Keratinocyte (primary cell): ENCODE measurements around the gene GBP3. TPM values are rescaled to one million over a fixed set of nuclear protein-coding genes. Genes with fewer than 3 reads are reported as not detected.

ENCODE experiments used
- DNase-seq: peaks from one replicate; pipeline ENCODE4 v3.0.0-alpha.2; 2011; ENCODE audit warnings: low read depth, missing footprints, low spot score
- FAIRE-seq: peaks from 2 replicates; lab custom pipeline; 2011; peaks lifted over from hg19 to GRCh38; lab: Jason Lieb, UNC
- H2AFZ ChIP-seq: 2 replicates; pipeline ENCODE4 v1.6.0; 2012; ENCODE audit warnings: low read length, control low read depth, inconsistent platforms; ENCODE audit not compliant: control insufficient read depth
- H3K27ac ChIP-seq: 2 replicates; pipeline ENCODE4 v1.5.1; 2011; ENCODE audit warnings: low read length; ENCODE audit not compliant: control insufficient read depth, insufficient read depth
- H3K27me3 ChIP-seq: 3 replicates; pipeline ENCODE4 v1.6.0; 2011; ENCODE audit warnings: low read length; ENCODE audit not compliant: control insufficient read depth, insufficient read depth; ENCODE audit errors: extremely low read depth
- H3K36me3 ChIP-seq, 2 experiments: 2 replicates in 1 of 2; 3 replicates in 1 of 2; pipeline ENCODE4 v1.5.1; 2011; ENCODE audit warnings: low read length in 2 of 2, mild to moderate bottlenecking in 1 of 2; ENCODE audit not compliant: control insufficient read depth in 2 of 2, insufficient read depth in 2 of 2; ENCODE audit errors: extremely low read depth in 1 of 2
- H3K4me1 ChIP-seq: 3 replicates; pipeline ENCODE4 v1.5.1; 2011; ENCODE audit warnings: low read length; ENCODE audit not compliant: control insufficient read depth, insufficient read depth; ENCODE audit errors: extremely low read depth
- H3K4me2 ChIP-seq: 3 replicates; pipeline ENCODE4 v1.6.0; 2011; ENCODE audit warnings: low read depth, low read length; ENCODE audit not compliant: control insufficient read depth, insufficient read depth; ENCODE audit errors: extremely low read depth
- H3K4me3 ChIP-seq, 3 experiments: fragments of 200-600 bp in 1 of 3; sonication (generic) in 1 of 3; 2 replicates in 2 of 3; 3 replicates in 1 of 3; pipeline ENCODE4 v1.5.1; 2011 to 2016; ENCODE audit warnings: low read length in 3 of 3, mild to moderate bottlenecking in 3 of 3, control low read depth in 2 of 3, inconsistent platforms in 1 of 3, low read depth in 1 of 3, mixed read lengths in 1 of 3, mixed run types in 1 of 3, moderate library complexity in 1 of 3; ENCODE audit not compliant: control insufficient read depth in 2 of 3, insufficient read depth in 2 of 3; ENCODE audit errors: extremely low read depth in 1 of 3
- H3K79me2 ChIP-seq: 2 replicates; pipeline ENCODE4 v1.6.0; 2012; ENCODE audit warnings: low read length; ENCODE audit not compliant: control insufficient read depth, insufficient read depth
- H3K9ac ChIP-seq: 3 replicates; pipeline ENCODE4 v1.6.0; 2011; ENCODE audit warnings: low read length; ENCODE audit not compliant: control insufficient read depth, insufficient read depth; ENCODE audit errors: extremely low read depth
- H3K9me1 ChIP-seq: 3 replicates; pipeline ENCODE4 v1.6.0; 2011; ENCODE audit warnings: low read length; ENCODE audit not compliant: control insufficient read depth, insufficient read depth; ENCODE audit errors: extremely low read depth
- H3K9me3 ChIP-seq: 2 replicates; pipeline ENCODE4 v1.5.1; 2012; ENCODE audit warnings: low read depth, low read length; ENCODE audit not compliant: control insufficient read depth
- H4K20me1 ChIP-seq: 3 replicates; pipeline ENCODE4 v1.6.0; 2011; ENCODE audit warnings: low read length; ENCODE audit not compliant: control insufficient read depth, insufficient read depth; ENCODE audit errors: extremely low read depth
- CTCF ChIP-seq, 3 experiments: IDR thresholded peaks in 1 of 3; conservative IDR thresholded peaks in 1 of 3; optimal IDR thresholded peaks in 1 of 3; 2 replicates in 2 of 3; 3 replicates in 1 of 3; pipeline versions ENCODE3 to v1.5.1; 2011; ENCODE audit warnings: low read length in 3 of 3, mild to moderate bottlenecking in 3 of 3, moderate library complexity in 2 of 3, control low read depth in 1 of 3, inconsistent platforms in 1 of 3; ENCODE audit not compliant: insufficient read depth in 2 of 3; ENCODE audit errors: extremely low read depth in 1 of 3
- EZH2 ChIP-seq: IDR thresholded peaks from one replicate; pipeline ENCODE4 v1.6.1; 2012; ENCODE audit warnings: inconsistent platforms, mild to moderate bottlenecking, low read length, moderate library complexity
- dilution Hi-C: fragments of 300-500 bp; cut with MboI; formaldehyde crosslinking; loops from one replicate; pipeline ENCODE4 v1.7.0; 2020; ENCODE audit warnings: low sequenced_read_pairs; ENCODE audit not compliant: extremely low pct_ligation_motif_present
- polyA plus RNA-seq, 5 experiments: library from polyadenylated mRNA; depleted of rRNA in 3 of 5; stranded (reverse) in 3 of 5; stranded (forward) in 1 of 5; unstranded in 1 of 5; fragments of >200 nt; gene quantifications; 1 replicate in 1 of 5; 2 replicates in 3 of 5; 3 replicates in 1 of 5; pipeline versions ENCODE4 v1.2.1 to v1.2.3, GENCODE V29; 2011 to 2012; ENCODE audit warnings: missing spikeins in 2 of 5, low read depth in 1 of 5, low replicate concordance in 1 of 5

GBP3 gene
- polyA plus RNA-seq, 1 donor (not counting 4 experiments of a cell fraction or from before 2014, with no cell fraction given), result 42.6 TPM

GRCh38 chr1:89063094-89063493, 40.4 kb upstream of the GBP3 start:
- Histone ChIP-seq H3K27ac (no peak overlapping the region), H3K79me2 (no peaks in the 10 kb centered on the region), H3K9me1 (no peaks in the 10 kb centered on the region), H3K9me3 (no peaks in the 10 kb centered on the region), H3K4me2 (no peak overlapping the region), H3K4me3 (no peak overlapping the region), H3K27me3 (no peaks in the 10 kb centered on the region), H2AFZ (no peak overlapping the region), H4K20me1 (no peaks in the 10 kb centered on the region), H3K4me1 (peaks cover 7% of the 10 kb centered on the region), H3K9ac (no peak overlapping the region), H3K36me3 (peaks cover 0 to 1% of the 10 kb centered on the region in 2 experiments)
- TF ChIP-seq CTCF (optimal IDR thresholded peaks at IDR 0.05 in 1 of 3, IDR thresholded peaks at IDR 0.05 in 1 of 3, conservative IDR thresholded peaks at IDR 0.05 in 1 of 3; ENCODE audit: extremely low read depth in 1 of 3, insufficient read depth in 2 of 3, low read length in 3 of 3), result no peak
- dilution Hi-C loops, result no loop called here
- DNase-seq (no peak), FAIRE-seq (no peak)

DNA sequence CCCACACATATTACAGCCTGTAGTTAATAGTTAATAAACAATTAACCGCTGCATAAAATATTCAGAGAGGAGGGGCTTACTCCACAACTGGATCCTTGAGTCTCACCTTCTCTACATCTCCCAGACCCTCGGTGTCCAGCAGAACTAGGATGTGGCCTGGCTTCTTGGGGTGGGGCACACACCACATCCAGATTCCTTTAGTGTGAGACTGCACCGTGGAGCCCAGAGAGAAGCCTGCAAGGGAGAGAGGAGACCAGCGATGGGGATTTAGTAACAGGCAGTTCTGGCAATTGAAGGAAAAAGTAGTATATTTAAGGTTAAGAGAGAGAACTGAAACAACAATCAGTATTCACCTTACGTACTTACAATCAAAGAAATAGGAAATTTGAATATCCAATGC, 37.4 kb upstream of the GBP3 start:
- TF ChIP-seq EZH2 (no peak), CTCF (optimal IDR thresholded peaks at IDR 0.05 in 1 of 3, IDR thresholded peaks at IDR 0.05 in 1 of 3, conservative IDR thresholded peaks at IDR 0.05 in 1 of 3; ENCODE audit: extremely low read depth in 1 of 3, insufficient read depth in 2 of 3, low read length in 3 of 3) (no peak)
- H3K36me3 ChIP-seq, result peaks cover 0 to 1% of the 10 kb centered on the region in 2 experiments

More for the DNA sequence above, 37.4 kb upstream of the GBP3 start:
- Histone ChIP-seq H4K20me1 (no peaks in the 10 kb centered on the region), H3K27me3 (no peaks in the 10 kb centered on the region), H3K79me2 (no peaks in the 10 kb centered on the region), H3K9ac (no peak overlapping the region), H3K9me3 (no peaks in the 10 kb centered on the region), H3K9me1 (no peaks in the 10 kb centered on the region), H3K4me3 (no peak overlapping the region), H3K27ac (no peak overlapping the region), H3K4me1 (peaks cover 7% of the 10 kb centered on the region), H2AFZ (no peak overlapping the region), H3K4me2 (no peak overlapping the region)
- FAIRE-seq, result no peak
- dilution Hi-C loops, result no loop called here
- no peak for DNase-seq
